Activated naive CD8-positive, alpha-beta T cell treated with anti-CD3 and anti-CD28 coated beads, Interleukin-2, amount 50 U/mL, for 16 hours (primary cell): ENCODE results near the gene GRM1.

Experiments
- DNase-seq: peaks from one replicate; pipeline ENCODE4 v3.0.0-alpha.2; 2020; ENCODE audit warnings: low read depth, low spot score

GRM1 gene

GRCh38 chr6:146028851-146029572 lies at the start of gene GRM1:
TSS of gene GRM1 (plus strand) at chr6:146029062. CDS start at chr6:146029518, 456 bp downstream.
- no peak for DNase-seq

GRCh38 chr6:146009338-146009737 lies 19.5 kb upstream of the GRM1 start:
- no peak for DNase-seq

- no peak for DNase-seq
Measured at GRCh38 chr6:146014233-146014632, 14.6 kb upstream of the GRM1 start.

GRCh38 chr6:146017672-146018071 lies 11.2 kb upstream of the GRM1 start:
- no peak for DNase-seq

GRCh38 chr6:146026873-146027272 lies 2.0 kb upstream of the GRM1 start:
- DNase-seq = no peak

GRCh38 chr6:146027586-146028251 lies 1.1 kb upstream of the GRM1 start:
- DNase-seq = no peak

GRCh38 chr6:146028252-146028795 lies 538 bp upstream of the GRM1 start:
- no peak for DNase-seq

- DNase-seq = no peak
Measured at GRCh38 chr6:146029573-146030184, 817 bp downstream of the GRM1 start.

- DNase-seq = no peak
Measured at GRCh38 chr6:146032387-146032786, 3.5 kb downstream of the GRM1 start.

- DNase-seq = no peak
Measured at GRCh38 chr6:146040360-146040759, 11.5 kb downstream of the GRM1 start.

GRCh38 chr6:146041282-146041681 lies 12.4 kb downstream of the GRM1 start:
- DNase-seq = no peak

- no peak for DNase-seq
Measured at GRCh38 chr6:146047371-146047770, 18.5 kb downstream of the GRM1 start.

- DNase-seq = no peak
Measured at GRCh38 chr6:146050168-146050567, 21.3 kb downstream of the GRM1 start.

- no peak for DNase-seq
Measured at GRCh38 chr6:146056506-146056905, 27.6 kb downstream of the GRM1 start.

GRCh38 chr6:146065690-146066089 lies 36.8 kb downstream of the GRM1 start:
- no peak for DNase-seq

- DNase-seq = no peak
Measured at GRCh38 chr6:146066506-146066905, 37.6 kb downstream of the GRM1 start.

- DNase-seq = no peak
Measured at GRCh38 chr6:146071781-146072180, 42.9 kb downstream of the GRM1 start.

GRCh38 chr6:146077992-146078391 lies 49.1 kb downstream of the GRM1 start:
- DNase-seq = no peak

- no peak for DNase-seq
Measured at GRCh38 chr6:146087386-146087785, 58.5 kb downstream of the GRM1 start.

- no peak for DNase-seq
Measured at GRCh38 chr6:146090474-146090873, 61.6 kb downstream of the GRM1 start.

- DNase-seq = no peak
Measured at GRCh38 chr6:146092961-146093686, 64.3 kb downstream of the GRM1 start.

GRCh38 chr6:146095481-146095880 lies 66.6 kb downstream of the GRM1 start:
- no peak for DNase-seq
